GM12892 (cell line): ENCODE data around the gene CHMP4B.

ENCODE experiments used
- POLR2A ChIP-seq: IDR thresholded peaks from 2 replicates; pipeline ENCODE4 v1.6.1; 2011; ENCODE audit warnings: low read depth, low read length, control low read depth
- POLR2AphosphoS5 ChIP-seq: IDR thresholded peaks from 2 replicates; pipeline ENCODE4 v1.6.1; 2011; ENCODE audit warnings: low read depth, low read length, control low read depth
- TAF1 ChIP-seq: IDR thresholded peaks from 2 replicates; pipeline ENCODE4 v1.6.1; 2011; ENCODE audit warnings: low read depth, mild to moderate bottlenecking, control low read depth, low read length, borderline replicate concordance

- TF ChIP-seq POLR2A (no peak), TAF1 (no peak), POLR2AphosphoS5 (no peak)
These were observed 14.1 kb upstream of the CHMP4B start for GRCh38 chr20:33796907-33797544.
